ENCODE measurements around the gene ZFAND3. TPM values are rescaled to one million over a fixed set of nuclear protein-coding genes. Genes with fewer than 3 reads are reported as not detected.

Gene ZFAND3
- total RNA-seq, 1 donor from 2014 or later: 32.7 TPM

GRCh38 chr6:37862430-37862829, 42.9 kb downstream of the ZFAND3 start:
- Histone ChIP-seq H3K27me3 (no peaks in the 10 kb centered on the region), H3K4me3 (no peak overlapping the region), H3K9me3 (no peaks in the 10 kb centered on the region), H3K36me3 (no peaks in the 10 kb centered on the region), H3K4me1 (peaks cover 0 to 16% of the 10 kb centered on the region in 2 donors), H3K27ac (no peak overlapping the region)
- no peak for DNase-seq (ENCODE audit: low spot score in 2 of 2)
- intact Hi-C loops (cut with DNase I): loop anchor here (5.0 kb wide), 1 partner anchor 45 kb away; the partner anchor contains the start of gene ZFAND3
- TF ChIP-seq CTCF (IDR thresholded peaks at IDR 0.05): no peak

- no peak overlapping the region for H3K27ac ChIP-seq
- no peak overlapping the region for H3K4me3 ChIP-seq
- no peaks in the 10 kb centered on the region for H3K9me3 ChIP-seq
- no peak for DNase-seq (ENCODE audit: low spot score in 2 of 2)
- no peaks in the 10 kb centered on the region for H3K27me3 ChIP-seq
- no peak for TF ChIP-seq CTCF (IDR thresholded peaks at IDR 0.05)
- no peaks in the 10 kb centered on the region for H3K36me3 ChIP-seq
- intact Hi-C loops (cut with DNase I): loop anchor here (5.0 kb wide), 1 partner anchor 46 kb away; the partner anchor contains the start of gene ZFAND3
- H3K4me1 ChIP-seq: peaks cover 0 to 16% of the 10 kb centered on the region in 2 donors
Measured at GRCh38 chr6:37862992-37863391, 43.5 kb downstream of the ZFAND3 start.

GRCh38 chr6:37864250-37864649, 44.7 kb downstream of the ZFAND3 start:
- TF ChIP-seq CTCF (IDR thresholded peaks at IDR 0.05): no peak
- Histone ChIP-seq H3K4me3 (no peak overlapping the region), H3K27me3 (no peaks in the 10 kb centered on the region), H3K9me3 (no peaks in the 10 kb centered on the region), H3K4me1 (peaks cover 0 to 22% of the 10 kb centered on the region in 2 donors), H3K36me3 (no peaks in the 10 kb centered on the region), H3K27ac (no peak overlapping the region)
- intact Hi-C loops (cut with DNase I): loop anchor here (5.0 kb wide), 1 partner anchor 47 kb away; the partner anchor contains the start of gene ZFAND3
- DNase-seq (ENCODE audit: low spot score in 2 of 2): no peak

GRCh38 chr6:37865504-37865903, 46.0 kb downstream of the ZFAND3 start:
- Histone ChIP-seq H3K4me1 (peaks cover 0 to 22% of the 10 kb centered on the region in 2 donors), H3K27me3 (no peaks in the 10 kb centered on the region), H3K4me3 (no peak overlapping the region), H3K9me3 (no peaks in the 10 kb centered on the region), H3K27ac (no peak overlapping the region), H3K36me3 (no peaks in the 10 kb centered on the region)
- intact Hi-C loops (cut with DNase I): no loop called here
- no peak for DNase-seq (ENCODE audit: low spot score in 2 of 2)
- TF ChIP-seq CTCF (IDR thresholded peaks at IDR 0.05): no peak

- Histone ChIP-seq H3K27me3 (no peaks in the 10 kb centered on the region), H3K9me3 (no peaks in the 10 kb centered on the region), H3K4me3 (no peak overlapping the region), H3K4me1 (peaks cover 0 to 18% of the 10 kb centered on the region in 2 donors), H3K36me3 (no peaks in the 10 kb centered on the region), H3K27ac (no peak overlapping the region)
- no peak for DNase-seq (ENCODE audit: low spot score in 2 of 2)
- no peak for TF ChIP-seq CTCF (IDR thresholded peaks at IDR 0.05)
- intact Hi-C loops (cut with DNase I): no loop called here
Measured at GRCh38 chr6:37866590-37867507, 47.3 kb downstream of the ZFAND3 start.

Data from ascending aorta (tissue), 2 donors.